ENCODE data around the gene PLEKHA4. TPM values are rescaled to one million over a fixed set of nuclear protein-coding genes. Genes with fewer than 3 reads are reported as not detected.

PLEKHA4 gene
- total RNA-seq, 4 donors from 2014 or later, result 211 to 444 (median 282) TPM

DNA sequence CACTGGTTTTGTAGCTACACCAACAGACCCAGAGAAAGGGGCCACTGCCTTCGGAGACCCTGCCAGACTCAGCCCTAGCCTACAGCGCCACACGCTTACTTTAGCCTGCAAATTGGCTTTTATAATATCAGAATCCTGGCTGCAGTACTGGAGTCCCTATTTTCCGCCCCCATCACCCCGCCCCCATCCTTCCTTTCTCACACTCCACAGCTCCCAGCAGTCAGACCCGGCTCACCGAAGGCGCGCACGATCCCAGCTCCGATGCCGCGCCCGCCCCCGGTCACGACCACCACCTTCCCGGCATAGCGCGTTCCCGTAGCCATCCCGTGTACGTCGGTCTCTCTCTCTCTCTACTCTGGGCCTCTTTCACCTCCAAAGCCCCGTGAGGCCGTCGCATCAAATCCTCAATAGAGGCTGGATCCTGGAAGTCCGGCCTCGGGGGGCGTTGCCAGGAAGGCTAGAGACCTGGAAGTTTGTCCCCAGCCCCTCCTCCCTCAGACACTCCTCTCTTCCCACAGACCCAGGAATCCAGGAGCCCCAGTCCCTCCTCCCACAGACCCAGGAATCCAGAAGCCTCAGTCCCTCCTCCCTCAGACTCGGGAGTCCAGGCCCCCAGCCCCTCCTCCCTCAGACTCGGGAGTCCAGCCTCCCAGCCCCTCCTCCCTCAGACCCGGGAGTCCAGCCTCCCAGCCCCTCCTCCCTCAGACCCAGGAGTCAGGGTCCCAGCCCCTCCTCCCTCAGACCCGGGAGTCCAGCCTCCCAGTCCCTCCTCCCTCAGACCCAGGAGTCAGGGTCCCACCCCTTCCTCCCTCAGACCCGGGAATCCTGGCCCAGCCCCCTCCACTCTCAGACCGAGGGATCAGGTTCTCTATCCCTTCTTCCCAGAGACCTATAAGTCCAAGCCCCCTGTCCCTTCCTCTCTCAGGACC, 32.1 kb downstream of the PLEKHA4 start, which contains the start of gene HSD17B14:
Gene HSD17B14 (minus strand): TSS at position 403 of the 929 bp plus-strand sequence. CDS start 80 bp downstream, at position 323.
- 26 to 30% methylated on average over 35 of the region's 35 CpGs for WGBS, 2 donors
- H3K4me1 ChIP-seq, result peaks cover 0 to 30% (median 11%) of the 10 kb centered on the region in 4 donors
- peaks cover 0 to 64% (median 5%) of the 10 kb centered on the region in 3 donors for H3K36me3 ChIP-seq
- TF ChIP-seq POLR2A (IDR thresholded peaks at IDR 0.05) (no peak), EP300 (IDR thresholded peaks at IDR 0.05) (no peak)
- TF ChIP-seq, protein P1, sequence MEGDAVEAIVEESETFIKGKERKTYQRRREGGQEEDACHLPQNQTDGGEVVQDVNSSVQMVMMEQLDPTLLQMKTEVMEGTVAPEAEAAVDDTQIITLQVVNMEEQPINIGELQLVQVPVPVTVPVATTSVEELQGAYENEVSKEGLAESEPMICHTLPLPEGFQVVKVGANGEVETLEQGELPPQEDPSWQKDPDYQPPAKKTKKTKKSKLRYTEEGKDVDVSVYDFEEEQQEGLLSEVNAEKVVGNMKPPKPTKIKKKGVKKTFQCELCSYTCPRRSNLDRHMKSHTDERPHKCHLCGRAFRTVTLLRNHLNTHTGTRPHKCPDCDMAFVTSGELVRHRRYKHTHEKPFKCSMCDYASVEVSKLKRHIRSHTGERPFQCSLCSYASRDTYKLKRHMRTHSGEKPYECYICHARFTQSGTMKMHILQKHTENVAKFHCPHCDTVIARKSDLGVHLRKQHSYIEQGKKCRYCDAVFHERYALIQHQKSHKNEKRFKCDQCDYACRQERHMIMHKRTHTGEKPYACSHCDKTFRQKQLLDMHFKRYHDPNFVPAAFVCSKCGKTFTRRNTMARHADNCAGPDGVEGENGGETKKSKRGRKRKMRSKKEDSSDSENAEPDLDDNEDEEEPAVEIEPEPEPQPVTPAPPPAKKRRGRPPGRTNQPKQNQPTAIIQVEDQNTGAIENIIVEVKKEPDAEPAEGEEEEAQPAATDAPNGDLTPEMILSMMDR (IDR thresholded peaks at IDR 0.05), result peak in 2 of 5 experiments; percentile 23 to 35
- H3K9me3 ChIP-seq, result no peaks in the 10 kb centered on the region
- DNase-seq (ENCODE audit: low spot score in 2 of 2), result no peak
- peak within 1 kb of the TSS; percentile 70 to 92 (median 80) for H3K27ac ChIP-seq
- H3K4me3 ChIP-seq, result peak within 1 kb of the TSS; percentile 7 to 48 (median 30)
- no peaks in the 10 kb centered on the region for H3K27me3 ChIP-seq

DNA sequence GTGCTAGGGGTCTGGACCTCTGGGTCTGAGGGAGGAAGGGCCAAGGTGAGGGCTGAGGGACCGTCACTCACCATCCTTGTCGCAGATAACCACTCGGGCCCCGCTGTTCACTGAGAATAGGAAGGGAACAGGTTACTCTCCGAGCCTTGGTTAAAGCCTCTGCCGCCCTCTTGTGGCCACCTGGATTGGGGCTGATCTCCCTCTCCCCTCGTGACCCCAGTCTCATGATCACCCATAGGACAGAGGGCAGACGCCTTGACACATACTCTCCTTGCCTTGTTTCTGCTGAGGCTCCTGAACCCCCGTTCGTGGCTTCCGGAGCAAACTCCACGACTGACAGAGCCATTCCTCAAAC, 32.7 kb downstream of the PLEKHA4 start:
- Histone ChIP-seq H3K9me3 (no peaks in the 10 kb centered on the region), H3K36me3 (peaks cover 0 to 64% (median 5%) of the 10 kb centered on the region in 3 donors), H3K4me3 (peak overlapping the region; percentile 7 to 48 (median 30)), H3K27ac (peak overlapping the region; percentile 70 to 92 (median 80)), H3K27me3 (no peaks in the 10 kb centered on the region), H3K4me1 (peaks cover 0 to 30% (median 11%) of the 10 kb centered on the region in 4 donors)
- WGBS, 2 donors, result 17 to 29% methylated on average over 9 to 12 of the region's 12 CpGs
- DNase-seq (ENCODE audit: low spot score in 2 of 2), result peak; percentile 96 to 99
- TF ChIP-seq EP300 (IDR thresholded peaks at IDR 0.05) (peak in 1 of 2 donors; percentile 90), POLR2A (IDR thresholded peaks at IDR 0.05) (peak; percentile 51 to 65)
- TF ChIP-seq, protein P1 (IDR thresholded peaks at IDR 0.05), result peak; percentile 84 to 99 (median 90)

DNA sequence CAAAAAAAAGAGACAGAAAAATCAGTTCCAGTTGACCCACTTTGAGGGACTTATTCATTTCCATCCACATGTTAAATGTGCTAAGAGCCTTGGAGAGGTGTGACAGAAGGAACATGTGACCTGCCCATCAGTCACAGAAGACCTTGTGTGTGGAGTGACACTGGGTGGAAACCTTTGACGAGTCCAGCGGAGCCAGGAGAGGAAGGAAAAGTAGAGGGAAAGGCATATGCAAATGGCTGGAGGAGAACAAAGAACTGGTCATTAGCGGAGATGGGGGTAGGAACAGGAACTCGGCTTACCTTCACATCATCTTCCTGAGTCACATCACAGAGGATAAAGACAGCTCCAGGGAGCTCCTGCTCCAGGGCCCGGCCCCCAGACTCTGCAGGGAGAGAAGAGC, 34.4 kb downstream of the PLEKHA4 start:
- H3K36me3 ChIP-seq, result peaks cover 0 to 66% (median 5%) of the 10 kb centered on the region in 3 donors
- TF ChIP-seq EP300 (IDR thresholded peaks at IDR 0.05) (no peak), POLR2A (IDR thresholded peaks at IDR 0.05) (no peak)
- TF ChIP-seq, protein P1 (IDR thresholded peaks at IDR 0.05), result no peak
- H3K27ac ChIP-seq, result no peak overlapping the region
- peaks cover 0 to 30% (median 11%) of the 10 kb centered on the region in 4 donors for H3K4me1 ChIP-seq
- no peaks in the 10 kb centered on the region for H3K9me3 ChIP-seq
- no peaks in the 10 kb centered on the region for H3K27me3 ChIP-seq
- 57 to 68% methylated on average over 5 of the region's 5 CpGs for WGBS, 2 donors
- no peak overlapping the region for H3K4me3 ChIP-seq
- no peak for DNase-seq (ENCODE audit: low spot score in 2 of 2)

DNA sequence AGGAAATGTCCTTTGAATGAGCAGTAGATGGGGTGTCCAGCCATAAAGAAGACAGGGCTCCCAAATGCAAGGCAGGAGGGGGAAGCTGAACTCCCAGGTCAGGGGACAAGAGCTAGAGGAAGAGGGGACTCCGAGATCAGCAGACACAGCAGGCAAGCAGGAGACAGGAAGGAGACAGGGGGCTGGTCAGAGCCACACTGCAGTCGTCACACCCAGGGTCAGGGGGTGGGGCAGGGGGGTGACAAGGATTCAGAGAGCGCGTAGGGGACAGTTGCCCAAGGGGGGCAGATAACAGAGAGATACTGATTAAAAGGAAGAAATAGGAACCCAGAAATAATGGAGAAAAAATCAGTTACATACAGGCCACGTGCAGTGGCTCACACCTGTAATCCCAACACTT, 35.4 kb downstream of the PLEKHA4 start:
- Histone ChIP-seq H3K9me3 (no peaks in the 10 kb centered on the region), H3K36me3 (peaks cover 0 to 72% (median 5%) of the 10 kb centered on the region in 3 donors), H3K27ac (peak overlapping the region in 1 of 4 donors; percentile 56), H3K4me3 (no peak overlapping the region), H3K4me1 (peaks cover 0 to 29% (median 11%) of the 10 kb centered on the region in 4 donors), H3K27me3 (no peaks in the 10 kb centered on the region)
- no peak for DNase-seq (ENCODE audit: low spot score in 2 of 2)
- 72 to 74% methylated on average over 5 of the region's 5 CpGs for WGBS, 2 donors
- no peak for TF ChIP-seq POLR2A (IDR thresholded peaks at IDR 0.05)
- TF ChIP-seq, protein P1 (IDR thresholded peaks at IDR 0.05), result no peak
- no peak for TF ChIP-seq EP300 (IDR thresholded peaks at IDR 0.05)

DNA sequence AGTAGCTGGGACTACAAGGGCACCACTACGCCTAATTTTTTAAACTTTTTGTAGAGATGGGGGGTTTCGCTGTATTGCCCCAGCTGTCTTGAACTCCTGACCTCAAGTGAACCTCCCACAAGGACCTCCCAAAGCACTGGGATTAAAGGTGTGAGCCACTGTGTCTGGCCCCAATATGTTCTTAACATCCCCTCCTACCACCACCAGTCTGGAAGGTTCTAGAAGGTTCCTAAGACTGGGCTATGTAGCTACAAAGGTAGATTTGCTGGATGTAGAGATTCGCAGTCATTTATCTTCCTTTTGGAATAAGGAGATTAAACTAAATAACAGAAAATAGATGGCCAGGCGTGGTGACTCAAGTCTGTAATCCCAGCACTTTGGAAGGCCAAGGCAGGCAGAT, 37.5 kb downstream of the PLEKHA4 start:
- Histone ChIP-seq H3K36me3 (peaks cover 0 to 83% (median 5%) of the 10 kb centered on the region in 3 donors), H3K4me3 (no peak overlapping the region), H3K4me1 (peaks cover 0 to 8% (median 2%) of the 10 kb centered on the region in 4 donors), H3K27ac (no peak overlapping the region), H3K27me3 (no peaks in the 10 kb centered on the region), H3K9me3 (no peaks in the 10 kb centered on the region)
- 93 to 94% methylated on average over 4 of the region's 4 CpGs for WGBS, 2 donors
- no peak for TF ChIP-seq POLR2A (IDR thresholded peaks at IDR 0.05)
- no peak for TF ChIP-seq EP300 (IDR thresholded peaks at IDR 0.05)
- TF ChIP-seq, protein P1 (IDR thresholded peaks at IDR 0.05), result no peak
- no peak for DNase-seq (ENCODE audit: low spot score in 2 of 2)

All from tibial nerve (tissue), 4 donors.